ENCODE data around the gene NOSIP.

- TF ChIP-seq, protein P1, sequence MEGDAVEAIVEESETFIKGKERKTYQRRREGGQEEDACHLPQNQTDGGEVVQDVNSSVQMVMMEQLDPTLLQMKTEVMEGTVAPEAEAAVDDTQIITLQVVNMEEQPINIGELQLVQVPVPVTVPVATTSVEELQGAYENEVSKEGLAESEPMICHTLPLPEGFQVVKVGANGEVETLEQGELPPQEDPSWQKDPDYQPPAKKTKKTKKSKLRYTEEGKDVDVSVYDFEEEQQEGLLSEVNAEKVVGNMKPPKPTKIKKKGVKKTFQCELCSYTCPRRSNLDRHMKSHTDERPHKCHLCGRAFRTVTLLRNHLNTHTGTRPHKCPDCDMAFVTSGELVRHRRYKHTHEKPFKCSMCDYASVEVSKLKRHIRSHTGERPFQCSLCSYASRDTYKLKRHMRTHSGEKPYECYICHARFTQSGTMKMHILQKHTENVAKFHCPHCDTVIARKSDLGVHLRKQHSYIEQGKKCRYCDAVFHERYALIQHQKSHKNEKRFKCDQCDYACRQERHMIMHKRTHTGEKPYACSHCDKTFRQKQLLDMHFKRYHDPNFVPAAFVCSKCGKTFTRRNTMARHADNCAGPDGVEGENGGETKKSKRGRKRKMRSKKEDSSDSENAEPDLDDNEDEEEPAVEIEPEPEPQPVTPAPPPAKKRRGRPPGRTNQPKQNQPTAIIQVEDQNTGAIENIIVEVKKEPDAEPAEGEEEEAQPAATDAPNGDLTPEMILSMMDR (conservative IDR thresholded peaks at IDR 0.05; ENCODE audit: low read depth, low read length): no peak
- TF ChIP-seq ELK1 (IDR thresholded peaks at IDR 0.05; ENCODE audit: borderline replicate concordance, low read depth, low read length): no peak
- no peak for TF ChIP-seq MAFK (IDR thresholded peaks at IDR 0.05; ENCODE audit: low read depth, low read length)
- TF ChIP-seq RFX5 (IDR thresholded peaks at IDR 0.05; ENCODE audit: low read depth, low read length): no peak
- no peak for TF ChIP-seq SMC3 (IDR thresholded peaks at IDR 0.05; ENCODE audit: low read depth, low read length)
- no peak for TF ChIP-seq MXI1 (IDR thresholded peaks at IDR 0.05; ENCODE audit: borderline replicate concordance, low read depth, low read length)
- TF ChIP-seq POLR2A (IDR thresholded peaks at IDR 0.05; ENCODE audit: low read depth, low read length): no peak
- no peak for TF ChIP-seq CHD1 (IDR thresholded peaks at IDR 0.05; ENCODE audit: low read depth, low read length)
- TF ChIP-seq FOS (IDR thresholded peaks at IDR 0.05; ENCODE audit: low read depth, low read length): no peak
- no peak for TF ChIP-seq NFE2L2 (IDR thresholded peaks at IDR 0.05; ENCODE audit: low read depth, low read length)
- TF ChIP-seq USF2 (IDR thresholded peaks at IDR 0.05; ENCODE audit: low read depth, low read length): no peak
- no peak for TF ChIP-seq RAD21 (IDR thresholded peaks at IDR 0.05; ENCODE audit: low read length)
- TF ChIP-seq RCOR1 (IDR thresholded peaks at IDR 0.05; ENCODE audit: insufficient replicate concordance, low read length): no peak
- no peak for TF ChIP-seq CEBPB (IDR thresholded peaks at IDR 0.05; ENCODE audit: low read depth, low read length)
These were observed 28.8 kb downstream of the NOSIP start for GRCh38 chr19:49551531-49551930.

Data from IMR-90 (cell line).